ENCODE results near the gene TP53I11. TPM values are rescaled to one million over a fixed set of nuclear protein-coding genes. Genes with fewer than 3 reads are reported as not detected.

TP53I11 gene
- total RNA-seq, 1 donor from 2014 or later, result 96.8 TPM

- Histone ChIP-seq H2AFZ (ENCODE audit: low read depth, low read length) (no peak overlapping the region), H3K9me3 (ENCODE audit: insufficient read depth, low read depth, low read length) (no peaks in the 10 kb centered on the region), H3K27ac (ENCODE audit: low read depth, low read length) (no peak overlapping the region), H4K20me1 (ENCODE audit: insufficient read depth, low read length) (peaks cover 81% of the 10 kb centered on the region), H3K79me2 (ENCODE audit: insufficient read depth, low read length) (peaks cover 15% of the 10 kb centered on the region), H3K4me2 (ENCODE audit: low read length) (no peak overlapping the region), H3K9ac (ENCODE audit: low read length) (no peak overlapping the region), H3K4me3 (ENCODE audit: insufficient read depth, low read depth, low read length) (no peak overlapping the region), H3K36me3 (ENCODE audit: insufficient read depth, low read length) (no peaks in the 10 kb centered on the region), H3K27me3 (ENCODE audit: insufficient read depth, low read length) (no peaks in the 10 kb centered on the region), H3K4me1 (ENCODE audit: insufficient read depth, low read length) (no peaks in the 10 kb centered on the region)
- FAIRE-seq (no peak), DNase-seq (ENCODE audit: low read depth) (no peak)
- Mint-ChIP-seq H3K36me3 (ENCODE audit: low read depth, unreplicated experiment) (peaks cover 3% of the 10 kb centered on the region), H3K4me3 (ENCODE audit: unreplicated experiment) (no peak overlapping the region), H3K27ac (ENCODE audit: unreplicated experiment) (no peak overlapping the region), H3K4me1 (ENCODE audit: low read depth, unreplicated experiment) (peaks cover 25% of the 10 kb centered on the region), H3K27me3 (ENCODE audit: low read depth, unreplicated experiment) (no peaks in the 10 kb centered on the region), H3K9me3 (ENCODE audit: unreplicated experiment) (no peaks in the 10 kb centered on the region)
- no peak for TF ChIP-seq EZH2 (IDR thresholded peaks at IDR 0.05; ENCODE audit: insufficient read depth, low read length)
- TF ChIP-seq CTCF (IDR thresholded peaks at IDR 0.05; ENCODE audit: insufficient read depth, low read depth, low read length), result no peak
These were observed 4.4 kb downstream of the TP53I11 start for GRCh38 chr11:44946263-44946662.

GRCh38 chr11:44945666-44946065 is 5.0 kb downstream of the TP53I11 start:
- TF ChIP-seq CTCF (IDR thresholded peaks at IDR 0.05; ENCODE audit: insufficient read depth, low read depth, low read length) (no peak), EZH2 (IDR thresholded peaks at IDR 0.05; ENCODE audit: insufficient read depth, low read length) (no peak)
- FAIRE-seq (no peak), DNase-seq (ENCODE audit: low read depth) (no peak)
- H3K9me3 Mint-ChIP-seq (ENCODE audit: unreplicated experiment), result no peaks in the 10 kb centered on the region
- Histone ChIP-seq H3K9me3 (ENCODE audit: insufficient read depth, low read depth, low read length) (no peaks in the 10 kb centered on the region), H2AFZ (ENCODE audit: low read depth, low read length) (no peak overlapping the region), H3K79me2 (ENCODE audit: insufficient read depth, low read length) (peaks cover 15% of the 10 kb centered on the region), H3K4me3 (ENCODE audit: insufficient read depth, low read depth, low read length) (no peak overlapping the region), H4K20me1 (ENCODE audit: insufficient read depth, low read length) (peaks cover 87% of the 10 kb centered on the region), H3K4me1 (ENCODE audit: insufficient read depth, low read length) (no peaks in the 10 kb centered on the region), H3K36me3 (ENCODE audit: insufficient read depth, low read length) (no peaks in the 10 kb centered on the region), H3K4me2 (ENCODE audit: low read length) (no peak overlapping the region), H3K27me3 (ENCODE audit: insufficient read depth, low read length) (no peaks in the 10 kb centered on the region), H3K27ac (ENCODE audit: low read depth, low read length) (no peak overlapping the region), H3K9ac (ENCODE audit: low read length) (no peak overlapping the region)
- peaks cover 25% of the 10 kb centered on the region for H3K4me1 Mint-ChIP-seq (ENCODE audit: low read depth, unreplicated experiment)
- no peak overlapping the region for H3K4me3 Mint-ChIP-seq (ENCODE audit: unreplicated experiment)
- H3K36me3 Mint-ChIP-seq (ENCODE audit: low read depth, unreplicated experiment), result peaks cover 3% of the 10 kb centered on the region
- no peak overlapping the region for H3K27ac Mint-ChIP-seq (ENCODE audit: unreplicated experiment)
- H3K27me3 Mint-ChIP-seq (ENCODE audit: low read depth, unreplicated experiment), result no peaks in the 10 kb centered on the region

GRCh38 chr11:44944853-44945235 is 5.8 kb downstream of the TP53I11 start:
- Mint-ChIP-seq H3K9me3 (ENCODE audit: unreplicated experiment) (no peaks in the 10 kb centered on the region), H3K27ac (ENCODE audit: unreplicated experiment) (no peak overlapping the region), H3K4me1 (ENCODE audit: low read depth, unreplicated experiment) (peaks cover 25% of the 10 kb centered on the region), H3K36me3 (ENCODE audit: low read depth, unreplicated experiment) (peaks cover 6% of the 10 kb centered on the region), H3K4me3 (ENCODE audit: unreplicated experiment) (no peak overlapping the region), H3K27me3 (ENCODE audit: low read depth, unreplicated experiment) (peaks cover 3% of the 10 kb centered on the region)
- Histone ChIP-seq H4K20me1 (ENCODE audit: insufficient read depth, low read length) (peaks cover 96% of the 10 kb centered on the region), H2AFZ (ENCODE audit: low read depth, low read length) (no peak overlapping the region), H3K79me2 (ENCODE audit: insufficient read depth, low read length) (peaks cover 15% of the 10 kb centered on the region), H3K27me3 (ENCODE audit: insufficient read depth, low read length) (no peaks in the 10 kb centered on the region), H3K9me3 (ENCODE audit: insufficient read depth, low read depth, low read length) (no peaks in the 10 kb centered on the region), H3K9ac (ENCODE audit: low read length) (no peak overlapping the region), H3K27ac (ENCODE audit: low read depth, low read length) (no peak overlapping the region), H3K36me3 (ENCODE audit: insufficient read depth, low read length) (no peaks in the 10 kb centered on the region), H3K4me3 (ENCODE audit: insufficient read depth, low read depth, low read length) (no peak overlapping the region), H3K4me2 (ENCODE audit: low read length) (no peak overlapping the region), H3K4me1 (ENCODE audit: insufficient read depth, low read length) (no peaks in the 10 kb centered on the region)
- DNase-seq (ENCODE audit: low read depth) (no peak), FAIRE-seq (no peak)
- TF ChIP-seq CTCF (IDR thresholded peaks at IDR 0.05; ENCODE audit: insufficient read depth, low read depth, low read length) (no peak), EZH2 (IDR thresholded peaks at IDR 0.05; ENCODE audit: insufficient read depth, low read length) (no peak)

All from astrocyte (in vitro differentiated cells and primary cell).